ENCODE results near the gene CALN1. TPM values are rescaled to one million over a fixed set of nuclear protein-coding genes. Genes with fewer than 3 reads are reported as not detected.

The CALN1 gene
- total RNA-seq, 1 donor from 2014 or later = not detected

DNA sequence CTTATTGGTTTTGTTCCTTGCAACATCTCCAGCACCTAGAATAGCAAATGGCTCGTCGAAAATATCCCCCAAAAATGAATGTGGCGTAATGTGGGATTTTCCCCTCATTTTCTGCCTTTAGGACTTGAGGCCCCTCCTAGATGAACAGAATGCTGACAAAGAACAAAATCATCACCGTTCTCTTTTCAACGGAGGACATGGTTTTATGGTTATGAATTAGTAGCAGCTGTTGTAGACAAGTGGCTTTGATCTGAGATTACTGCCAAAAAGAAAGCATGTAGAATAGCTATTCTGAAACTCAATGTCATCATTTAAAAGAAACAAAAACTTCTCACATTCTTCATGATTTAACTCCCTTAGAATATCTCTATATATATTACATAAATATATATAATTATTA, 17.2 kb upstream of the CALN1 start:
- DNase-seq (ENCODE audit: low read depth) (no peak), FAIRE-seq (no peak)
- Mint-ChIP-seq H3K36me3 (ENCODE audit: low read depth, unreplicated experiment) (no peaks in the 10 kb centered on the region), H3K27ac (ENCODE audit: unreplicated experiment) (no peak overlapping the region), H3K27me3 (ENCODE audit: low read depth, unreplicated experiment) (no peaks in the 10 kb centered on the region), H3K9me3 (ENCODE audit: unreplicated experiment) (no peaks in the 10 kb centered on the region), H3K4me3 (ENCODE audit: unreplicated experiment) (no peak overlapping the region), H3K4me1 (ENCODE audit: low read depth, unreplicated experiment) (no peaks in the 10 kb centered on the region)
- H3K36me3 ChIP-seq (ENCODE audit: insufficient read depth, low read length) = no peaks in the 10 kb centered on the region
- no peak overlapping the region for H3K9ac ChIP-seq (ENCODE audit: low read length)
- H3K27me3 ChIP-seq (ENCODE audit: insufficient read depth, low read length) = no peaks in the 10 kb centered on the region
- TF ChIP-seq EZH2 (IDR thresholded peaks at IDR 0.05; ENCODE audit: insufficient read depth, low read length) = no peak
- TF ChIP-seq, protein P1, sequence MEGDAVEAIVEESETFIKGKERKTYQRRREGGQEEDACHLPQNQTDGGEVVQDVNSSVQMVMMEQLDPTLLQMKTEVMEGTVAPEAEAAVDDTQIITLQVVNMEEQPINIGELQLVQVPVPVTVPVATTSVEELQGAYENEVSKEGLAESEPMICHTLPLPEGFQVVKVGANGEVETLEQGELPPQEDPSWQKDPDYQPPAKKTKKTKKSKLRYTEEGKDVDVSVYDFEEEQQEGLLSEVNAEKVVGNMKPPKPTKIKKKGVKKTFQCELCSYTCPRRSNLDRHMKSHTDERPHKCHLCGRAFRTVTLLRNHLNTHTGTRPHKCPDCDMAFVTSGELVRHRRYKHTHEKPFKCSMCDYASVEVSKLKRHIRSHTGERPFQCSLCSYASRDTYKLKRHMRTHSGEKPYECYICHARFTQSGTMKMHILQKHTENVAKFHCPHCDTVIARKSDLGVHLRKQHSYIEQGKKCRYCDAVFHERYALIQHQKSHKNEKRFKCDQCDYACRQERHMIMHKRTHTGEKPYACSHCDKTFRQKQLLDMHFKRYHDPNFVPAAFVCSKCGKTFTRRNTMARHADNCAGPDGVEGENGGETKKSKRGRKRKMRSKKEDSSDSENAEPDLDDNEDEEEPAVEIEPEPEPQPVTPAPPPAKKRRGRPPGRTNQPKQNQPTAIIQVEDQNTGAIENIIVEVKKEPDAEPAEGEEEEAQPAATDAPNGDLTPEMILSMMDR (IDR thresholded peaks at IDR 0.05; ENCODE audit: insufficient read depth, low read depth, low read length) = no peak
- no peak overlapping the region for H3K27ac ChIP-seq (ENCODE audit: low read depth, low read length)
- no peak overlapping the region for H2AFZ ChIP-seq (ENCODE audit: low read depth, low read length)
- H3K4me2 ChIP-seq (ENCODE audit: low read length) = no peak overlapping the region
- H3K9me3 ChIP-seq (ENCODE audit: insufficient read depth, low read depth, low read length) = peaks cover 2% of the 10 kb centered on the region
- H3K4me3 ChIP-seq (ENCODE audit: insufficient read depth, low read depth, low read length) = no peak overlapping the region
- no peaks in the 10 kb centered on the region for H4K20me1 ChIP-seq (ENCODE audit: insufficient read depth, low read length)
- no peaks in the 10 kb centered on the region for H3K79me2 ChIP-seq (ENCODE audit: insufficient read depth, low read length)
- no peaks in the 10 kb centered on the region for H3K4me1 ChIP-seq (ENCODE audit: insufficient read depth, low read length)

DNA sequence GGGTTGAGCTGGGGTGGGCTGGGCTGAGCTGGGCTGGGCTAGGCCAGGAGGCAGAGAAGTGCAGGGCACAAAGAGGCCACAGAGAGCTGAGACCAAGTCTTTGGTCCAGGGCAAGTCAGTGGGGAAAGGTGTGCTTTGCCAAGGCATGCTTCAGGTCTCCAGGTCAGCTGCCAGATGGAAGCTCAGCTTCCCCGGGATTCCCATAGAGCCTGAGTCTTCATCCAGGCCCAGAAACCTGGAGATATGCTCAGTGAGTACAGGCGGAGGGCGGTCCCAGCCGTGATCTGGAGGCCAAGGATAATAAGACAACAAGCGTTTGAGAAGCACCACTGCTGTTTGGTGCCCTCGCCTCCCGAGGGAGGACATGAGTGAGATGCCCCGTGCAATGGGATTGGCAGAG, 4.7 kb upstream of the CALN1 start:
- Mint-ChIP-seq H3K27ac (ENCODE audit: unreplicated experiment) (no peak overlapping the region), H3K36me3 (ENCODE audit: low read depth, unreplicated experiment) (peaks cover 3% of the 10 kb centered on the region), H3K27me3 (ENCODE audit: low read depth, unreplicated experiment) (peaks cover 5% of the 10 kb centered on the region), H3K4me1 (ENCODE audit: low read depth, unreplicated experiment) (no peaks in the 10 kb centered on the region), H3K4me3 (ENCODE audit: unreplicated experiment) (no peak overlapping the region), H3K9me3 (ENCODE audit: unreplicated experiment) (peaks cover 5% of the 10 kb centered on the region)
- no peaks in the 10 kb centered on the region for H3K36me3 ChIP-seq (ENCODE audit: insufficient read depth, low read length)
- H3K9ac ChIP-seq (ENCODE audit: low read length) = no peak overlapping the region
- FAIRE-seq (no peak), DNase-seq (ENCODE audit: low read depth) (no peak)
- no peaks in the 10 kb centered on the region for H4K20me1 ChIP-seq (ENCODE audit: insufficient read depth, low read length)
- H3K9me3 ChIP-seq (ENCODE audit: insufficient read depth, low read depth, low read length) = peaks cover 10% of the 10 kb centered on the region
- no peaks in the 10 kb centered on the region for H3K4me1 ChIP-seq (ENCODE audit: insufficient read depth, low read length)
- no peaks in the 10 kb centered on the region for H3K79me2 ChIP-seq (ENCODE audit: insufficient read depth, low read length)
- no peak overlapping the region for H2AFZ ChIP-seq (ENCODE audit: low read depth, low read length)
- H3K27me3 ChIP-seq (ENCODE audit: insufficient read depth, low read length) = no peaks in the 10 kb centered on the region
- no peak overlapping the region for H3K4me3 ChIP-seq (ENCODE audit: insufficient read depth, low read depth, low read length)
- H3K4me2 ChIP-seq (ENCODE audit: low read length) = no peak overlapping the region
- TF ChIP-seq, protein P1 (IDR thresholded peaks at IDR 0.05; ENCODE audit: insufficient read depth, low read depth, low read length) = no peak
- TF ChIP-seq EZH2 (IDR thresholded peaks at IDR 0.05; ENCODE audit: insufficient read depth, low read length) = no peak
- H3K27ac ChIP-seq (ENCODE audit: low read depth, low read length) = no peak overlapping the region

DNA sequence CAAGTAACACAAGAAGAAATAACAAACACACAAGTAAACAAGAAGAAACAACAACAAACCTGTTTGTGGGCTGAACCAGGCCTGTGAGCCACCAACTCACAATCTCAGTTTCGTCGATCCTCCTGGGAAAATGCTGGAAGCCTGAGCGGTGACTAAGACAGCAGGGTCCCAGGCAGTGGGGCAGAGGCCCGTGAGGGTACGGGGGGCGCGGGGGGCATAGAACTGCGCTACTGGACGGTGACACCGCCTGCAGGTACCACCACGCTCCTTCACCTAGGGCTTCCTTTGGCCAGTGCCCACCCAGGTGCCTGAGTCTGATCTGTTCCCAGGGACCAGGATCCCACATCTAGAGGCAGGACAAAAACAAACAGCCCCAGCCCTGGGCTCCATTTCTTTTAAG, 3.4 kb upstream of the CALN1 start:
- no peak for TF ChIP-seq EZH2 (IDR thresholded peaks at IDR 0.05; ENCODE audit: insufficient read depth, low read length)
- TF ChIP-seq, protein P1 (IDR thresholded peaks at IDR 0.05; ENCODE audit: insufficient read depth, low read depth, low read length) = no peak
- Histone ChIP-seq H4K20me1 (ENCODE audit: insufficient read depth, low read length) (no peaks in the 10 kb centered on the region), H3K27ac (ENCODE audit: low read depth, low read length) (no peak overlapping the region), H3K4me3 (ENCODE audit: insufficient read depth, low read depth, low read length) (no peak overlapping the region), H3K9ac (ENCODE audit: low read length) (no peak overlapping the region), H3K4me2 (ENCODE audit: low read length) (no peak overlapping the region), H3K9me3 (ENCODE audit: insufficient read depth, low read depth, low read length) (peaks cover 10% of the 10 kb centered on the region), H2AFZ (ENCODE audit: low read depth, low read length) (no peak overlapping the region), H3K36me3 (ENCODE audit: insufficient read depth, low read length) (no peaks in the 10 kb centered on the region), H3K79me2 (ENCODE audit: insufficient read depth, low read length) (no peaks in the 10 kb centered on the region), H3K27me3 (ENCODE audit: insufficient read depth, low read length) (no peaks in the 10 kb centered on the region), H3K4me1 (ENCODE audit: insufficient read depth, low read length) (no peaks in the 10 kb centered on the region)
- Mint-ChIP-seq H3K4me1 (ENCODE audit: low read depth, unreplicated experiment) (no peaks in the 10 kb centered on the region), H3K27me3 (ENCODE audit: low read depth, unreplicated experiment) (peaks cover 5% of the 10 kb centered on the region), H3K36me3 (ENCODE audit: low read depth, unreplicated experiment) (peaks cover 3% of the 10 kb centered on the region), H3K4me3 (ENCODE audit: unreplicated experiment) (no peak overlapping the region), H3K9me3 (ENCODE audit: unreplicated experiment) (peaks cover 5% of the 10 kb centered on the region), H3K27ac (ENCODE audit: unreplicated experiment) (no peak overlapping the region)
- no peak for FAIRE-seq
- DNase-seq (ENCODE audit: low read depth) = no peak

All from astrocyte (in vitro differentiated cells and primary cell).